OCI-LY3 (cell line): ENCODE measurements around the gene TCEAL4.

Source experiments
- H2AFZ ChIP-seq: fragments of 200-600, 300-600 bp; shearing (Covaris generic); 2 replicates; pipeline ENCODE4 v1.6.0; 2014; ENCODE audit warnings: antibody characterized with exemption, low read depth, low read length
- H3K27ac ChIP-seq: fragments of 200-600, 300-600 bp; sonication (generic); 2 replicates; pipeline ENCODE4 v1.5.1; 2014; ENCODE audit warnings: mild to moderate bottlenecking, low read length, moderate library complexity, mixed read lengths
- H3K27me3 ChIP-seq: fragments of 200-600, 300-600 bp; sonication (generic); 2 replicates; pipeline ENCODE4 v1.6.1; 2014; ENCODE audit warnings: low read depth, low read length, mixed read lengths
- H3K36me3 ChIP-seq: fragments of 200-600, 300-600 bp; sonication (generic); replicated peaks from 2 replicates; pipeline ENCODE3; 2014; ENCODE audit warnings: low read depth, low read length, mixed read lengths
- H3K4me1 ChIP-seq: fragments of 300-600, 200-600 bp; sonication (generic); 2 replicates; pipeline ENCODE4 v1.6.1; 2014; ENCODE audit warnings: low read length, mixed read lengths
- H3K4me2 ChIP-seq: fragments of 200-600, 300-600 bp; sonication (generic); 2 replicates; pipeline ENCODE4 v1.6.1; 2014; ENCODE audit warnings: low read length, mixed read lengths
- H3K4me3 ChIP-seq: fragments of 300-600, 200-600 bp; sonication (generic); 2 replicates; pipeline ENCODE4 v1.5.1; 2014; ENCODE audit warnings: antibody characterized with exemption, mild to moderate bottlenecking, low read length, moderate library complexity
- H3K79me2 ChIP-seq: fragments of 300-600, 200-600 bp; shearing (Covaris generic); 2 replicates; pipeline ENCODE4 v1.6.1; 2014; ENCODE audit warnings: mild to moderate bottlenecking, low read length, mixed read lengths
- H3K9ac ChIP-seq: fragments of 300-600, 200-600 bp; shearing (Covaris generic); 2 replicates; pipeline ENCODE4 v1.6.0; 2014; ENCODE audit warnings: mild to moderate bottlenecking, low read length, moderate library complexity
- H3K9me3 ChIP-seq: fragments of 200-600, 300-600 bp; shearing (Covaris generic); 2 replicates; pipeline ENCODE4 v1.6.1; 2014; ENCODE audit warnings: low read length, mixed read lengths; ENCODE audit not compliant: insufficient read depth
- H4K20me1 ChIP-seq: fragments of 200-600, 300-600 bp; sonication (generic); 2 replicates; pipeline ENCODE4 v1.6.1; 2016; ENCODE audit warnings: low read length, mixed read lengths; ENCODE audit not compliant: insufficient read depth
- EZH2phosphoT487 ChIP-seq: fragments of 200-600 bp; shearing (Covaris generic); IDR thresholded peaks from 2 replicates; pipeline ENCODE4 v1.6.1; 2018; ENCODE audit warnings: antibody characterized with exemption, mixed run types, low read depth
- TF ChIP-seq, protein P1 (sequence below): fragments of 200-600, 300-600 bp; sonication (generic); IDR thresholded peaks from 2 replicates; pipeline ENCODE4 v1.5.1; 2014; ENCODE audit warnings: antibody characterized with exemption, low read length, low read depth

Gene TCEAL4

DNA sequence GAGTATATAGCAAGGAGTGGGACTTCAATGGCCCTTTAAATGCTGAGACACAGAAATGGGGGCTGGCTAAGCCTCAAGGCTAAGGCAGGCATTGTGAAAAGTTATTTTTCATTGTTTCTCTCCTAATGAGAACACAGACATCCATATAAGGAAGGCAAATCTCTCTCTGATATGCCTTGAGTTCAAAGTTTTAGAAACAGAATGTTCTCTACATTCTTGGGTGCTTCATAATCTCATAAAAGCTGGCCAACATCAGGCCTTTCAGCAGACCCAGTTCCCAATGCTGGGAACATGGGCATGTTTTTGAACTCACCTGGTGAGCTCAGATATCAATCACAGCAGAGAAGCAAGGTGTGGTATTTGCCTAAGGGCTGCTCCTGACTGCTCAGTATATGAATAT is 46.6 kb upstream of the TCEAL4 start:
- H3K4me1 ChIP-seq, result peaks cover under 1% of the 10 kb centered on the region; the same call in 1 of the 2 replicates
- no peaks in the 10 kb centered on the region for H3K9me3 ChIP-seq
- H3K27me3 ChIP-seq, result no peaks in the 10 kb centered on the region
- no peaks in the 10 kb centered on the region for H3K36me3 ChIP-seq
- TF ChIP-seq EZH2phosphoT487, result no peak
- TF ChIP-seq, protein P1, sequence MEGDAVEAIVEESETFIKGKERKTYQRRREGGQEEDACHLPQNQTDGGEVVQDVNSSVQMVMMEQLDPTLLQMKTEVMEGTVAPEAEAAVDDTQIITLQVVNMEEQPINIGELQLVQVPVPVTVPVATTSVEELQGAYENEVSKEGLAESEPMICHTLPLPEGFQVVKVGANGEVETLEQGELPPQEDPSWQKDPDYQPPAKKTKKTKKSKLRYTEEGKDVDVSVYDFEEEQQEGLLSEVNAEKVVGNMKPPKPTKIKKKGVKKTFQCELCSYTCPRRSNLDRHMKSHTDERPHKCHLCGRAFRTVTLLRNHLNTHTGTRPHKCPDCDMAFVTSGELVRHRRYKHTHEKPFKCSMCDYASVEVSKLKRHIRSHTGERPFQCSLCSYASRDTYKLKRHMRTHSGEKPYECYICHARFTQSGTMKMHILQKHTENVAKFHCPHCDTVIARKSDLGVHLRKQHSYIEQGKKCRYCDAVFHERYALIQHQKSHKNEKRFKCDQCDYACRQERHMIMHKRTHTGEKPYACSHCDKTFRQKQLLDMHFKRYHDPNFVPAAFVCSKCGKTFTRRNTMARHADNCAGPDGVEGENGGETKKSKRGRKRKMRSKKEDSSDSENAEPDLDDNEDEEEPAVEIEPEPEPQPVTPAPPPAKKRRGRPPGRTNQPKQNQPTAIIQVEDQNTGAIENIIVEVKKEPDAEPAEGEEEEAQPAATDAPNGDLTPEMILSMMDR, result no peak
- no peaks in the 10 kb centered on the region for H4K20me1 ChIP-seq
- H3K79me2 ChIP-seq, result no peaks in the 10 kb centered on the region
- H3K4me3 ChIP-seq, result no peak overlapping the region
- H3K27ac ChIP-seq, result no peak overlapping the region
- no peak overlapping the region for H3K9ac ChIP-seq
- no peak overlapping the region for H2AFZ ChIP-seq
- H3K4me2 ChIP-seq, result no peak overlapping the region

DNA sequence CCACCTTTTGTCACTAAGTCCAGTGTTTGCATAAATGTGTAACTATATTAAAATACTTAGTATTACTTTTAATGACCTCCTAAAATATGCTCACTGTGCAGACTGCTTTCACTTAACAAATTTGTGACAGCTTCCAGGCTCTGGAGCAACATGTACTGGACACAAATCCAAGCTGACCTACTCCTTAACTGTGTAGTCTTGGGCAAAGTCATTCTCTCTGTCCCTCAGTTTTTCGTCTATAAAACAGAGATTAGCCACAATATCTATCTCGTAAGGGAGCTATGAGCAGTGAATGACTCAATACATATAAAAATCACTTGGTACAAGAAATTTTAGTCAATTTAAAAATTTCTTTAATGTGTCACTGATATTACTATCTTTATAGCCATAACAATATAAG is 45.6 kb upstream of the TCEAL4 start:
- Histone ChIP-seq H3K4me1 (no peaks in the 10 kb centered on the region), H3K4me2 (no peak overlapping the region), H3K9me3 (no peaks in the 10 kb centered on the region)

GRCh38 chrX:103540145-103540544 is 45.2 kb upstream of the TCEAL4 start:
- no peak overlapping the region for H3K27ac ChIP-seq
- no peaks in the 10 kb centered on the region for H3K36me3 ChIP-seq
- H3K9me3 ChIP-seq, result no peaks in the 10 kb centered on the region
- H3K9ac ChIP-seq, result no peak overlapping the region
- no peaks in the 10 kb centered on the region for H3K4me1 ChIP-seq
- no peak overlapping the region for H3K4me3 ChIP-seq
- no peak overlapping the region for H2AFZ ChIP-seq
- H3K4me2 ChIP-seq, result no peak overlapping the region
- no peaks in the 10 kb centered on the region for H4K20me1 ChIP-seq
- H3K79me2 ChIP-seq, result no peaks in the 10 kb centered on the region
- H3K27me3 ChIP-seq, result no peaks in the 10 kb centered on the region
- TF ChIP-seq, protein P1, result no peak
- no peak for TF ChIP-seq EZH2phosphoT487

More for the DNA sequence above, 45.6 kb upstream of the TCEAL4 start:
- no peaks in the 10 kb centered on the region for H4K20me1 ChIP-seq
- no peaks in the 10 kb centered on the region for H3K36me3 ChIP-seq
- TF ChIP-seq, protein P1, result no peak
- no peak for TF ChIP-seq EZH2phosphoT487
- no peak overlapping the region for H3K27ac ChIP-seq
- H3K79me2 ChIP-seq, result no peaks in the 10 kb centered on the region
- no peak overlapping the region for H2AFZ ChIP-seq
- no peak overlapping the region for H3K4me3 ChIP-seq
- H3K27me3 ChIP-seq, result no peaks in the 10 kb centered on the region
- H3K9ac ChIP-seq, result no peak overlapping the region

DNA sequence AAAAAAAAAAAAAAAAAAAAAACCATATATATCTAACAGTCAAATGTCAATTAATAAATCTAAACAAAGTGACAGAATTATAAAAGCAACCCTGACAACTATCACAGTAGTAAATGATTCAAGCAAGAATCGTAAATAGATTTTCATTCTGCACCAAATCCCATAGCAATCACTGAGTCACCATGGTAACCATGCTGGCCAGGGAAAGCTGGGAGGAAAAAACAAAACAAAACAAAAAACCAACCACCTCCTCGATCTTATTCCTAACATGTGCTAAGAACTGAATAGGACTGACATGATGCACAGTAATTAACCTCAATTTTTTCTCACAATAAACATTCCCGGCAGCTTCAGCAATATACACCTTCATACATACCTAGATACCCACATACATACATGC is 35.4 kb upstream of the TCEAL4 start:
- no peak overlapping the region for H3K27ac ChIP-seq
- H3K4me2 ChIP-seq, result no peak overlapping the region
- H4K20me1 ChIP-seq, result no peaks in the 10 kb centered on the region

More for the DNA sequence above, 35.4 kb upstream of the TCEAL4 start:
- Histone ChIP-seq H3K79me2 (no peaks in the 10 kb centered on the region), H3K4me3 (no peak overlapping the region), H3K27me3 (no peaks in the 10 kb centered on the region), H2AFZ (no peak overlapping the region), H3K9me3 (no peaks in the 10 kb centered on the region), H3K9ac (no peak overlapping the region), H3K4me1 (peaks cover 4% of the 10 kb centered on the region; the same call in 1 of the 2 replicates), H3K36me3 (no peaks in the 10 kb centered on the region)
- TF ChIP-seq EZH2phosphoT487, result no peak
- TF ChIP-seq, protein P1, result no peak
